ENCODE measurements around the gene HOXA4.

Gene HOXA4

GRCh38 chr7:27146491-27147198 lies 16.1 kb upstream of the HOXA4 start:
- no peak for DNase-seq

GRCh38 chr7:27145914-27146412 lies 15.4 kb upstream of the HOXA4 start:
- DNase-seq: no peak

- no peak for DNase-seq
Observed at GRCh38 chr7:27145165-27145913, 14.8 kb upstream of the HOXA4 start.

GRCh38 chr7:27144781-27145164 lies 14.2 kb upstream of the HOXA4 start:
- DNase-seq: no peak

GRCh38 chr7:27143950-27144780 lies 13.6 kb upstream of the HOXA4 start:
- DNase-seq: no peak

GRCh38 chr7:27143023-27143949 lies 12.7 kb upstream of the HOXA4 start, which contains the start of gene HOXA5:
TSS of gene HOXA5 (minus strand) at chr7:27143681. CDS start at chr7:27143607, 74 bp downstream.
- DNase-seq: no peak

GRCh38 chr7:27142580-27143022 lies 12.0 kb upstream of the HOXA4 start:
- DNase-seq: no peak

GRCh38 chr7:27141923-27142579 lies 11.5 kb upstream of the HOXA4 start:
- no peak for DNase-seq

GRCh38 chr7:27141137-27141922 lies 10.8 kb upstream of the HOXA4 start:
- DNase-seq: no peak

GRCh38 chr7:27140126-27140857 lies 9.7 kb upstream of the HOXA4 start:
- DNase-seq: no peak

GRCh38 chr7:27139334-27140125 lies 9.0 kb upstream of the HOXA4 start:
- no peak for DNase-seq

GRCh38 chr7:27138985-27139333 lies 8.4 kb upstream of the HOXA4 start:
- no peak for DNase-seq

GRCh38 chr7:27138472-27138871 lies 7.9 kb upstream of the HOXA4 start:
- DNase-seq: no peak

GRCh38 chr7:27137640-27138315 lies 7.2 kb upstream of the HOXA4 start:
- DNase-seq: no peak

GRCh38 chr7:27134392-27134791 lies 3.8 kb upstream of the HOXA4 start:
- no peak for DNase-seq

GRCh38 chr7:27133409-27134231 lies 3.1 kb upstream of the HOXA4 start:
- DNase-seq: no peak

GRCh38 chr7:27132978-27133377 lies 2.4 kb upstream of the HOXA4 start:
- DNase-seq: no peak

- DNase-seq: no peak
Observed at GRCh38 chr7:27132214-27132613, 1.7 kb upstream of the HOXA4 start.
